Epidermal melanocyte (primary cell): ENCODE results near the gene DUOX2.
"Not testable (repeated sequence)": the region's sequence is repeated elsewhere in the genome, so short reads cannot be mapped to it uniquely, and the experiment has no call there.

Experiments
- DNase-seq: peaks from one replicate; pipeline ENCODE4 v3.0.0; 2011; ENCODE audit warnings: low spot score; ENCODE audit not compliant: insufficient read length

Gene DUOX2

GRCh38 chr15:45075440-45076320 is 38.3 kb downstream of the DUOX2 start:
- DNase-seq: not testable (repeated sequence)

DNA sequence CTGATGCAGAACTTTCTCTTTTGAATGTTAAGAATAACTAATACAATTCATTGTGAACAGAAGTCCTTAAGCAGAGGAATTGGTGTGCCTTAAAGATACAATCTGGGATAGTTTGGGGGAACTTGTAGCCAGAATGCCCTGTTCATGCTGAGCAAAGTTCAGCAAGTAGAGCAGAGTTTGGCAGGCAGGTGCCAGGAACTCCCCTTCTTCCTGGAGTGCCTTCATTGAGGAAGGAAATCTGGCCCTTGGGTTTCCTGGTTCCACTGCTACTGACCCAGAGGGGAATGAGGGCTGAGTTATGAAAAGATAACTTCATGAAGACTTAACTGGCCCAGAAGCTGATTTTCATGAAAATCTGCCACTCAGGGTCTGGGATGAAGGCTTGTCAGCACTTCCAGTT is 40.4 kb downstream of the DUOX2 start:
- DNase-seq: not testable (repeated sequence)

DNA sequence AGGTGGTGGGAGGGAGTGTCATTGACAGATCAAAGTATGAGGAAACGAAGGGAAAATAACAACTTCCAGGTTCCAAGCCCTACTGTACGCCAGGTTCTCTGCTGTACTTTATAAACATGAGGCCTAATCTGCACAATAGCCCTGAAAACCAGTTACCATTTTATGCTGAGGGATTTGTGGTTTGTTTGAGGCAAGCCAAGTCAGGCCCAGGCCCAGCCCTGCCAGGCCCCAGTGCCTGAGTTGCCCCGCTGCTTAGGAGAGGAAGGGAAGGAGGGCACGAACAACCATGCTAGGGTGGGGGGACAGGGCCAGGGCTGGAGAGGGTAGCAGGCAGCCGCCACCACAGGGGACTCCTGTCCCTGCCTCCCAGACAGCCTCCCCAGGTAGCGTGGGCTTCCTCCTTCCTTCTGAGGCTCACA is 44.0 kb downstream of the DUOX2 start:
- DNase-seq: not testable (repeated sequence)

DNA sequence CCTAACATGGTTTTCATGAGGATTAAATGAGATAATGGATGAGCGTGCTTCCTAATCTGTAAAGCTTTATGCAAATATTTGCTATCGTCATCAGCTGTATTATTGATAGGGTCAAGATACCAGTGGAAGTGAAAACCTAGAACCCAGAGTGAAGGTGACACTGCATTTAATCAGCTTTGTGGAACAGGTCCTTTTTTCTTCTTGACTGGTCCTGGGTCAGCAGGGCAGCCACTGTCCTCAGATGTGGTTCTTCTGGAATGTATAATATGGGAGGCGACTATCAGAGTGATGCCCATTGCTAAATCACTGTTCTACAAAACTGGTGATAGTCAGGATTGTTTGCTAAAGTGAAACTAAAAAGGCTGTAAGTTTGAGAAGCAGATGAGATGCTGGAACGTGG is 49.6 kb downstream of the DUOX2 start:
- DNase-seq: no peak

DNA sequence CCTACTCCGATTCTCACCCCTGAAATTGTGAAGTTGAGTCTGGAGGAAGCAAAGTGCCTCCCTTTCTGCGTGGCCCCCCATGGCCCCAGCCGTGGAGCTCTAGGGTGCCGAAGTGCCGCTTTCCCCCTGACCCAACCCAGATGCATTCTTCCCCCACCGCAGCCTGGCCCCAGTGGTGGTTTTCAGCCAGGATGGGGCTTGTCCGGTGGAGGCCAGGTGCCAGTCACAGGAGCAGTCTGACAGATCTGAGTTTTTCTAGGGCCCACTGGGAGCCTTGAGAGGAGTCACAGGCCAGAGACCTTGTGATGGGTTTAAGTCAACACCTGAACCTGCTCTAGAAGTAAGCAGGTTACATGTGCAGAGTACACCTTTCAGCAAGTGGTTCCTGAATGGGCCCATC is 51.7 kb downstream of the DUOX2 start:
- not testable (repeated sequence) for DNase-seq

DNA sequence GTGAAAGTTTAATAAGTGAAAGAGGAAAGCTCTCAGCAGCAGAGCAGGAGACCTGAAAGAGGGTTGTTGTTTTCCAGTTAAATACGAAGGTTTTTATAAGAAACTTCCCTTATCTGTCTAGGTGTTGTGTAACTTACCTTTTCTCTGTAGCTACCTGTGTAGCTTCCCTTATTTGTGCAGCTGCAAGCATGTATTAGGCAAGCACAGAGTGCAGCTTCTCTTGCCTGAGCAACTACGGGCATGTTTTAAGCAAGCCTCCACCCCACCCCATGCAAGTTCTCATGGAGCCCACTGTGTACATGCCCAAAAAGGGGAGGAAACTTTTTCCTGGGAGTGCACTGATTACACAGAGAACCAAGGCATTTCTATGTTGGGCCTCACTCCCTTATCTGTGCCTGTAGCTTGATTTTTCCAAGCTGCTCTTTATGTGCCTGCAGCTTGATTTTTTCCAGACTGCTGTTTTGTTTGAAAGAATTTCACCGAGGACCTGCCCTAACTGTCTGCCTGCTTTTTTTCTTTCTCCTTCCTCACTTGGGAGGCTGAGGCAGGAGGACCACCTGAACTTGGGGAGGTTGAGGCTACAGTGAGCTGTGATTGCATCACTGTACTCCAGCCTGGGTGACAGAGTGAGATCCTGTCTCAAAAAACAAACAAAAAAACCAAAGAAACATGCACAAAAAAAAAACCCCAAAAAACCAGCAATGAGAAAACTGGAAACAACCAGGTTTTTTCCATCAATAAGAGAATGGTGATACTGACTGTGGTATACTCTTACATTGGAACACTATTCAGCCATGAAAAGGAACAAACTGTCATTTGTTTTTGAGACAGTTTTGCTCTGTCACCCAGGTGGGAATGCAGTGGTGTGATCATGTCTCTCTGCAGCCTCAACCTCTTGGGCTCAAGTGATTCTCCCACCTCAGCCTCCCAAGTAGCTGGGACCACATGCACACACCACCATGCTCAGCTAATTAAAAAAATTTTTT is 55.0 kb downstream of the DUOX2 start:
- not testable (repeated sequence) for DNase-seq

DNA sequence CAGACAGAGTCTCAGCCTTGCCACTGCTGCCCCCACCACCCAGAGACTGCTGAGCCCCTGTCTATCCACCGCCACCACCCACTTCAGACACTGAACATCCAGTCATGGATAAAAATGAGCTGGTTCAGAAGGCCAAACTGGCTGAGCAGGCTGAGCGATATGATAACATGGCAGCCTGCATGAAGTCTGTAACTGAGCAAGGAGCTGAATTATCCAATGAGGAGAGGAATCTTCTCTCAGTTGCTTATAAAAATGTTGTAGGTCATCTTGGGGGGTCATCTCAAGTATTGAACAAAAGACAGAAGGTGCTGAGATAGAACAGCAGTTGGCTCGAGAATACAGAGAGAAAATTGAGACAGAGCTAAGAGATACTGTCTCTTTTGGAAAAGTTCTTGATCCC is 61.3 kb downstream of the DUOX2 start:
- DNase-seq: not testable (repeated sequence)

- no peak for DNase-seq
Measured at GRCh38 chr15:45050587-45050986, 63.4 kb downstream of the DUOX2 start.

DNA sequence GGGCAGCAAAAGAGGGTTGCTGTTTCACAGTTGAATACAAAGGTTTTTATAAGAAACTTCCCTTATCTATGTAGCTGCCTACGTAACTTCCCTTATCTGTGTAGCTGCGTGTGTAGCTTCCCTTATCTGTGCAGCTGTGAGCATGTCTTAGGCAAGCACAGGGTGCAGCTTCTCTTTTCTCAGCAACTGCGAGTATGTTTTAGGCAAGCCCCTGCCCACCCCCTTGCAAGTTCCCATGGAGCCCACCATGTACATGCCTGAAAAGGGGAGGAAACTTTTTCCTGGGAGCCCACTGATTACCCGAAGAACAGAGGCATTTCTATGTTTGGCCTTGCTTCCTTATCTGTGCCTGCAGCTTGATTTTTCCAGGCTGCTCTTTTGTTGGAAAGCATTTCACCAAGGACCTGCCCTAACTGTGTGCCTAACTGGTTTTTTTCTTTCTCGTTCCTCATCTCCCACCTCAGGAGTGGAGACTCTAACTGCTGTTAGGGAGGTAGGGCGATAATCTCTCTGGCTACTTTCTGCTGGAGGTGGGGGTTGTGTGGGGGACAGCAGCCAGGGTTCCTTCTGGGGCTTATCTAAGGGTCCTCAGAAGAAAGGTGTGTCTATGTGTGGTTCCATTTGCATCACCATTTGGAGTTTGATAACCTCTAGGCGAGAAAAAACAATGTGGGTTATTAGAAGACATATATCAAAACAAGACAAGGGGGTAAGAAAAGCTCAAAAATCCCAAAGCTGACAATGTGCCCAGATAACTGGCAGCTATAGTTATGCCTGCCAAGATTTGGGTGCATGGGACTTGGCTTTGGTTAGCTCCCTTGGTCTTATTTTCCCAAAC is 65.0 kb downstream of the DUOX2 start:
- no peak for DNase-seq

DNA sequence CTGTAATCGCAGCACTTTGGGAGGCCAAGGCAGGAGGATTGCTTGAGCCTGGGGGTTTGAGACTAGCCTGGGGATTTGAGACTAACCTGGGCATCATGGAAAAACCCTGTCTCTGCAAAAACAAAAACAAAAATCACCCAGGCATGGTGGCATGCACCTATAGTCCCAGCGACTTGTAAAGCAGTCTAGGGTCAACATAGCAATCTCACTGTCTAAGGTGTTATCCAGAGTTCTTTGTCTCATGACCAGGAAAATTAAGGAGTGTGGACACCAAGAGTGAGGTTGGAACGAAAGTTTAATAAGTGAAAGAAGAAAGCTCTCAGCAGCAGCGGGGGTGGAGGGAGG is 65.6 kb downstream of the DUOX2 start:
- DNase-seq: not testable (repeated sequence)

- DNase-seq: not testable (repeated sequence)
Measured at GRCh38 chr15:45044270-45044669, 69.7 kb downstream of the DUOX2 start.

GRCh38 chr15:45042859-45043258 is 71.1 kb downstream of the DUOX2 start:
- not testable (repeated sequence) for DNase-seq
